Astrocyte (in vitro differentiated cells and primary cell): ENCODE results near the gene TRIM73.
"Not testable (repeated sequence)": the region's sequence is repeated elsewhere in the genome, so short reads cannot be mapped to it uniquely, and the experiment has no call there.

Experiments used
- CTCF ChIP-seq: IDR thresholded peaks from 2 replicates; pipeline ENCODE4 v1.5.1; 2011; ENCODE audit warnings: low read depth, mild to moderate bottlenecking, inconsistent platforms, low read length, moderate library complexity; ENCODE audit not compliant: insufficient read depth
- EZH2 ChIP-seq: IDR thresholded peaks from 2 replicates; pipeline ENCODE4 v1.6.1; 2012; ENCODE audit warnings: mild to moderate bottlenecking, low read length, inconsistent platforms; ENCODE audit not compliant: insufficient read depth

DNA sequence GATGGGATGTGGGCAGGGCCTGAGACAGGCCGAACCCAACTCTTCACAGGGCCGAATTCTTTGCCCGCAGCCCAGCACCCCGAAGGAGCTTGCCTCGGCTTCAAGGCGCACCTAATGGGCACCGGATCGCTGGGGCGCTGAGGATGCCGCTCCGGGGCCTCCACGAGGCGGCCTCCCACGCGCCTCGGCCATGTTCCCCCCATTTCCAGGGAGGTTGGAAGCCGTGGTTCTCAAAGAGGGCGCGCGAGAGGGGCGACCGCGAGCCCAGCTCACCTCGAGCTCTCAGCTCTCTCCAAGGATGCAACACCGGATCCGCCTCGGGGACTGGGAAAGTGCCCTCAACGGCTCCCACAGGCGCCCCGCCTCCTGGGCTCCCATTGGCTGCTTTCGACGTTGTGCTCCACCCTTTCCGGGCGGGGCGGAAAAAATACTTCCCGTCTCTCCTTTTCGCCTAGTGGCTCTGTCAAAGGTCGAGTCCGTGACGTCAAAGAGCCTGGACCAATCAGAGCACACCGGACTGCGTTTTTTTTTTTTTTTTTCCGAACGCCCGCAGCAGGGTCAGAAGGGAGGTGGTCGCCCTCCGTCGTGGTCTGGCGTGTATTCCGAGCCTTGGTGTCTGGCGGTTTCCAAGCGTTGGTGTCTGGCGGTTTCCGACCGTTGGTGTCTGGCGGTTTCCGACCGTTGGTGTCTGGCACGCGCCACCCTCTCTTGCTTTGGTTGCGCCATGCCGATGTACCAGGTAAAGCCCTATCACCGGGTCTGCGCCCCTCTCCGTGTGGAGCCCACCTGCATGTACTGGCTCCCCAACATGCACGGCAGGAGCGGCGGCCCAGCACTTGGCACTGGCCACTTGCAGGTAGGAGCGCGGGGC lies 36.5 kb upstream of the TRIM73 start:
- not testable (repeated sequence) for TF ChIP-seq CTCF, EZH2
